HG03469 (cell line): Measurements from ENCODE around the gene AGTPBP1.
"Not testable (repeated sequence)": the region's sequence is repeated elsewhere in the genome, so short reads cannot be mapped to it uniquely, and the experiment has no call there.

Experiments
- ATAC-seq: cut with Tn5 transposase; IDR thresholded peaks from one replicate; pipeline ENCODE4 v1.9.1; 2021; ENCODE audit warnings: mild to moderate bottlenecking, moderate library complexity, moderate number of reproducible peaks; ENCODE audit not compliant: unreplicated experiment

Gene AGTPBP1

DNA sequence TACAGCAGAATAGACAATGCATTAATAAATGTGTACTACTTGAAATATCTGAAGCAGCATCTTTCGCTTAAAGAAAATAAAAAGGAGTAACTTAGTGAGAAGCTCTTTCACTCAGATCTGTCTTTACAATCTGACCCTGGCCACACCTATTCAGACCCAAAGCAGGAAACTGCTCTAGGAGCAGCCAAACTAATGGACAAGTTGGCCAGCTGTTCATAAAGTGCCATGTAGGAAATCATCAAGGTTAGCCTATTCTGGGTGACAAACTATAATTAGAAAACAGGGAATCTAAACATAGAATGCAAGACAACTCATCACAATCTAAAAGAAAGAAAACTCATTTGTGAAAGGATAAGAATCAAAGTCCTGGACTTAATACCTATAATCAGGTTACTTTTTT is 101.3 kb downstream of the AGTPBP1 start:
- ATAC-seq, result no peak

GRCh38 chr9:85639675-85640186 is 102.0 kb downstream of the AGTPBP1 start:
- no peak for ATAC-seq

GRCh38 chr9:85631809-85632208 is 109.9 kb downstream of the AGTPBP1 start:
- ATAC-seq, result no peak

- ATAC-seq, result no peak
Measured at GRCh38 chr9:85630676-85631075, 111.1 kb downstream of the AGTPBP1 start.

- ATAC-seq, result no peak
Measured at GRCh38 chr9:85617141-85617670, 124.5 kb downstream of the AGTPBP1 start.

- ATAC-seq, result no peak
Measured at GRCh38 chr9:85615792-85616191, 126.0 kb downstream of the AGTPBP1 start.

GRCh38 chr9:85610074-85610860 is 131.5 kb downstream of the AGTPBP1 start:
- peak; percentile 65 for ATAC-seq

- ATAC-seq, result no peak
Measured at GRCh38 chr9:85605905-85606304, 135.8 kb downstream of the AGTPBP1 start.

DNA sequence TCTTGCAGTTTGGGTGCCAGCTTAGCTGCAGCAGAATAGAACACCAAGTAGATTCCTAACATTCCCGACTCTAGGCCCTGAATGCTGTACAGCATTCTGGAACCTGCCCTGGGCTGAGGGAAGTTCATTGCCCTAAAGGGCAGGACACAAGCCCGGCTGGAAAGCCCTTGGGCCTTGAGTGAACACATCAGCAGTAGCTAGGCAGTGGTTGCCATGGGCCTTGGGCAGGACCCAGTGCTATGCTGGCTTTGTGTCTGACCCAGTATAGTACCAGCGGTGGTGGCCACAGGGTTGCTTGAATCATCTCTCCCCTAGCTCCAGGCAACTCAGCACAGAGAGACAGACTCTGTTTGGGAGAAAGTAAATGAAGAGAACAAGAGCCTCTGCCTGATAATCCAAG is 137.8 kb downstream of the AGTPBP1 start:
- ATAC-seq, result no peak

DNA sequence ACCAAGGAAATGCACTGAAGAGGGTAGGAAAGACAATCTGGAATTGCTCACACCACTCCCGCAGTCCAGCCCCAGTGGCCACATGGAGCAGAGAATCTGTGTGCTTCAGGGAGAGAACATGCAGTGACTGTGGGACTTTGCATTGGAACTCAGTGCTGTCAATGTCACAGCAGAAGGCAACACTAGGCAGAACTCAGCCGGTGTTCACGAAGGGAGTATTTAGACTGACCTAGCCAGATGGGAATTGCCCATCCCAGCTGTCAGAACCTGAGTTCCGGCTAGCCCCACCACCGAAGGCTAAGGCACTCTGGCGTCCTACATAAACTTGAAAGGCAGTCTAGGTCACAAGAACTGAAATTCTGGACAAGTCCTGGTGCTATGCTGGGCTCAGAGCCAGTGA is 139.0 kb downstream of the AGTPBP1 start:
- no peak for ATAC-seq

DNA sequence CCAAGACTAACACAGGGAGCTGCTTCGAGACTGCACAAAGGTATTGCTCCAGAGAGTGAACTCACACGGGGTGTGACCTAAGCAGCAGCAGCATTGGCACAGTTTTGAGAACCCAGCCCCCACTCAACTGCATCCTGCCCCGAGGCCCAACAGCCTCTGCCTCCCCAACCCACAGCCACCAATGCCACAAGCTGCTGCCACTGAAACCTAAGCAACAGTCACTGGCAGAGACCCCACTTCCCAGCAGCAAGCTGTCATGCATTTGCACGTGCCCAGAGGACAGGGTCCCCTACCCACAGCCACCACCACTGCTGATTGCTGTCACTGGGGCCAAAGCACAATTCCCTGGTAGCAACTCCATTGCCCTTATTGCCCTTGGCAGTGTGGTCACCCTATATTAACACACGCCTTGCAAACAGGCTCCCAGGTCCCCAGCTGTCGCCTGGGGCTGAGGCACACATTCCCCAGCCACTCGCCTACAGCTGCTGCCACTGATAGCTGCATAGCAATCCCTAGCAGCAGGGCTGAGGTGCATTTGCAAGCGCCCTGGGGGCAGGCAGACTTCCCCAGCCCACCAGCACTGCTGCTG is 141.0 kb downstream of the AGTPBP1 start:
- ATAC-seq, result no peak

- no peak for ATAC-seq
Measured at GRCh38 chr9:85599540-85600105, 142.1 kb downstream of the AGTPBP1 start.

- ATAC-seq, result no peak
Measured at GRCh38 chr9:85594316-85594715, 147.4 kb downstream of the AGTPBP1 start.

GRCh38 chr9:85586684-85587083 is 155.1 kb downstream of the AGTPBP1 start:
- ATAC-seq, result no peak

- ATAC-seq, result no peak
Measured at GRCh38 chr9:85577353-85577952, 164.3 kb downstream of the AGTPBP1 start.

DNA sequence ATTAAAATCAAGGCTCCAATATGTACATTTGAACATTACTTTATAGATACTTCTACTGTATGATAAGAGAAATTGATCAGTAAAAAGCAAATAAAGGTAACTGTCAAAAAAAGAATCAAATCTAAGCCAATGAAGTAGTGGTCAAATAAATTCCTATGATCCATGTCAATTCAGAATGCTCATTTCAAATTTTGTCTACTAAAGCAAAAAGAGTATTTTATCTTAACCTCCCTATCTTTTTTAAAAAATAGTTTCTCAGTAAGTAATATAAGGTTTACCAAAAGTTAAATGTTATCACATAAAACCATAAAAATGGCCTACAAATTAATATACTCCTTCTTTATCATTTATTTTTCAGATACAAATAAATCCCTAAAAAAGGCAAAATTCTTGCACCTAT is 165.9 kb downstream of the AGTPBP1 start:
- ATAC-seq, result no peak

DNA sequence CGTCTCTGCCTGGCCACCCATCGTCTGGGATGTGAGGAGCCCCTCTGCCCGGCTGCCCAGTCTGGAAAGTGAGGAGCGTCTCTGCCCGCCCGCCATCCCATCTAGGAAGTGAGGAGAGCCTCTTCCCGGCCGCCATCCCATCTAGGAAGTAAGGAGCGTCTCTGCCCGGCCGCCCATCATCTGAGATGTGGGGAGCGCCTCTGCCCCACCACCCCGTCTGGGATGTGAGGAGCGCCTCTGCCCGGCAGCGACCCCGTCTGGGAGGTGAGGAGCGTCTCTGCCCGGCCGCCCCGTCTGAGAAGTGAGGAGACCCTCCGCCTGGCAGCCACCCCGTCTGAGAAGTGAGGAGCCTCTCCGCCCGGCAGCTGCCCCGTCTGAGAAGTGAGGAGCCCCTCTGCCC is 168.2 kb downstream of the AGTPBP1 start:
- not testable (repeated sequence) for ATAC-seq

DNA sequence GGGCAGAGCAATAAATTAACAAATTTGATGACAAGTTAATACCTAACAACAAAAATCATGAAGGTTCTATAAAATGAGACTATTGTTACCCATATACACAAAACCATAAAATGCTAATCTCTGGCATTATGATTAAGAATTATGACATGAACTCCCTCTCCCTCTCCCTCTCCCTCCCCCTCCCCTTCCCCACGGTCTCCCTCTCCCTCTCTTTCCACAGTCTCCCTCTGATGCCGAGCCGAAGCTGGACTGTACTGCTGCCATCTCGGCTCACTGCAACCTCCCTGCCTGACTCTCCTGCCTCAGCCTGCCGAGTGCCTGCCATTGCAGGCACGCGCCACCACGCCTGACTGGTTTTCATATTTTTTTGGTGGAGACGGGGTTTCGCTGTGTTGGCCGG is 168.8 kb downstream of the AGTPBP1 start:
- not testable (repeated sequence) for ATAC-seq

DNA sequence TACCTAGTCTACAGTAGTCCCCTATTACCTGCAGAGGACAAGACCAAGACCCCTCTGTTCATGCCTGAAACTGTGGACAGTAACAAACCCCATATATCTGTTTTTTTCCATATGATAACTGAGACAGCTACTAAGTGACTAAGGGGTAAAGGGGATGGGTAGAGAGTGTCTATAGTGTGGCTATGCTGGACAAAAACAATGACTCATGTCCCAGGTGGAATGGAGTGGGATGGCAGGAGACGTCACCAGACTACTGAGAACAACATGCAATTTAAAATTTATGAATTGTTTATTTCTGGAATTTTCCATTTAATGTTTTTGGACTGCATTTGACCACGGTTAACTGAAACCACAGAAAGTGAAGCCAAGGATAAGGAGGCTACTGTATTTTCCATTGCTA is 171.8 kb downstream of the AGTPBP1 start:
- no peak for ATAC-seq

DNA sequence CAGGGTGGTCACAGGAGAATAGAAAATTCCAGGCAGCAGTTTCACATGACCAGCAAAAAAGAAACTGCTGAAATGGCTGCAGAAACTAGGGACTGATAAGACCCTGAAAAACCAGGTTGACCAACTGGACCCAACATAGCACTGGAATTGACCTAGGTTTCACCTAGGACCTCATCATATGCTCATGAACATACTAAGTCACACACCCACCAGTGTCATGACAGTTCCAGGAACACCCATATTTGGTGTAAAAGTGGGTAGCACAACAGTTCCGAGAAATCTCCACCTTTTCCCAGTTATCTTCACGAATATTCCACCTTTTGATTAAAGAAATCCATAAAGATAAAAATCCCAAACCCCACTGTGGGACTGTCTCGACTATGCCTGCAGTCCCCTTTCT is 182.2 kb downstream of the AGTPBP1 start:
- ATAC-seq, result no peak

DNA sequence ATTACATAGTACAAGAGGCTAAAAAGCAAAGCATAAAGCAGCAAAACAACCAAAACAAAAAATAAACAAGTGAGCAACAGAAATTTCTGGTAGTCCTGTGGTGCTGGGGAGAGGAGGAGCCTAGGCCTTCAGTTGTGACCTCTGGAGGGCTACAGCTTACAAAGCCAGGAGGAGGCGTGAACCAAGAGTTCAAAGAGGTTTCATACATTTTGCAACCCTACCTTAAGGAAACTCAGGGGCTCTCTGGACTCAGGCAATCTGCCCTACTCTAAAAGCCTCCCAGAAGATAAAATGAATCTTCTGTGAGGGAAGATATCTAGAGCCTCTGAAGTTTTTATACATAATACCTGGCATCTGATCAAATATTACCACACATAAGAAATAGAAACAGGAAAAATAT is 187.4 kb downstream of the AGTPBP1 start:
- ATAC-seq, result no peak
